Muscle layer of colon (tissue), 2 donors: ENCODE data around the gene CDC6.
A peak's percentile ranks its signal among the peaks of the same experiment; 100 is the strongest.

Experiments
- H3K27ac ChIP-seq: one replicate; pipeline ENCODE4 v1.7.0; 2013; ENCODE audit warnings: low read depth, mild to moderate bottlenecking, low read length, moderate library complexity
- H3K27me3 ChIP-seq, 2 donors: one replicate each; pipeline ENCODE4 v1.7.0; 2013; ENCODE audit warnings: low read length in 2 of 2, mild to moderate bottlenecking in 2 of 2; ENCODE audit not compliant: insufficient read depth in 2 of 2, control insufficient read depth in 1 of 2
- H3K36me3 ChIP-seq: one replicate; pipeline ENCODE4 v1.7.0; 2013; ENCODE audit warnings: mild to moderate bottlenecking, low read length; ENCODE audit not compliant: insufficient read depth
- H3K4me1 ChIP-seq: one replicate; pipeline ENCODE4 v1.7.0; 2013; ENCODE audit warnings: mild to moderate bottlenecking, low read length; ENCODE audit not compliant: insufficient read depth
- H3K4me3 ChIP-seq, 2 donors: one replicate each; pipeline ENCODE4 v1.7.0; 2013; ENCODE audit warnings: low read length in 2 of 2, low read depth in 1 of 2, mild to moderate bottlenecking in 1 of 2, moderate library complexity in 1 of 2
- H3K9ac ChIP-seq: one replicate; pipeline ENCODE4 v1.7.0; 2013; ENCODE audit warnings: low read length
- H3K9me3 ChIP-seq: one replicate; pipeline ENCODE4 v1.7.0; 2013; ENCODE audit warnings: mild to moderate bottlenecking, low read length
- donor health status: abdominal sarcoma.
- donor health status: Adenocarcinoma of cecum.

CDC6 gene

GRCh38 chr17:40320756-40321523, 33.3 kb downstream of the CDC6 start:
- H3K4me3 ChIP-seq: peak overlapping the region; percentile 1 to 83
- no peaks in the 10 kb centered on the region for H3K9me3 ChIP-seq
- H3K27me3 ChIP-seq: no peaks in the 10 kb centered on the region
- H3K9ac ChIP-seq: peak overlapping the region; percentile 33
- H3K36me3 ChIP-seq: no peaks in the 10 kb centered on the region
- H3K27ac ChIP-seq: peak overlapping the region; percentile 96
- H3K4me1 ChIP-seq: peaks cover 87% of the 10 kb centered on the region

GRCh38 chr17:40321524-40321929, 33.8 kb downstream of the CDC6 start:
- Histone ChIP-seq H3K9ac (peak overlapping the region; percentile 33), H3K4me3 (peak overlapping the region; percentile 17 to 83), H3K36me3 (no peaks in the 10 kb centered on the region), H3K4me1 (peaks cover 87% of the 10 kb centered on the region), H3K27ac (peak overlapping the region; percentile 96), H3K9me3 (no peaks in the 10 kb centered on the region), H3K27me3 (no peaks in the 10 kb centered on the region)

GRCh38 chr17:40321961-40322357, 34.3 kb downstream of the CDC6 start:
- peak overlapping the region; percentile 67 for H3K9ac ChIP-seq
- H3K27me3 ChIP-seq: no peaks in the 10 kb centered on the region
- H3K9me3 ChIP-seq: no peaks in the 10 kb centered on the region
- H3K27ac ChIP-seq: peak overlapping the region; percentile 96
- no peaks in the 10 kb centered on the region for H3K36me3 ChIP-seq
- H3K4me1 ChIP-seq: peaks cover 87% of the 10 kb centered on the region
- peak overlapping the region; percentile 17 to 83 for H3K4me3 ChIP-seq

- Histone ChIP-seq H3K9ac (peak overlapping the region; percentile 67), H3K4me1 (peaks cover 87% of the 10 kb centered on the region)
Observed at GRCh38 chr17:40322358-40323315, 35.0 kb downstream of the CDC6 start.

GRCh38 chr17:40323391-40324381, 36.0 kb downstream of the CDC6 start:
- Histone ChIP-seq H3K36me3 (no peaks in the 10 kb centered on the region), H3K9ac (peak overlapping the region; percentile 67), H3K27ac (peak overlapping the region; percentile 96), H3K9me3 (no peaks in the 10 kb centered on the region), H3K27me3 (no peaks in the 10 kb centered on the region), H3K4me3 (peak overlapping the region in 1 of 2 donors; percentile 83), H3K4me1 (peaks cover 96% of the 10 kb centered on the region)

More at GRCh38 chr17:40322358-40323315, 35.0 kb downstream of the CDC6 start:
- no peaks in the 10 kb centered on the region for H3K36me3 ChIP-seq
- H3K27me3 ChIP-seq: no peaks in the 10 kb centered on the region
- no peaks in the 10 kb centered on the region for H3K9me3 ChIP-seq
- H3K4me3 ChIP-seq: peak overlapping the region; percentile 17 to 83
- peak overlapping the region; percentile 96 for H3K27ac ChIP-seq

GRCh38 chr17:40325156-40326013, 37.7 kb downstream of the CDC6 start:
- Histone ChIP-seq H3K36me3 (no peaks in the 10 kb centered on the region), H3K27me3 (no peaks in the 10 kb centered on the region), H3K4me1 (peaks cover 95% of the 10 kb centered on the region), H3K4me3 (no peak overlapping the region), H3K9ac (peak overlapping the region; percentile 9), H3K27ac (peak overlapping the region; percentile 43), H3K9me3 (no peaks in the 10 kb centered on the region)

GRCh38 chr17:40326014-40326831, 38.5 kb downstream of the CDC6 start:
- Histone ChIP-seq H3K4me1 (peaks cover 95% of the 10 kb centered on the region), H3K27me3 (no peaks in the 10 kb centered on the region), H3K9me3 (no peaks in the 10 kb centered on the region), H3K4me3 (no peak overlapping the region), H3K9ac (peak overlapping the region; percentile 9), H3K36me3 (no peaks in the 10 kb centered on the region), H3K27ac (peak overlapping the region; percentile 35)

- H3K9ac ChIP-seq: no peak overlapping the region
Observed at GRCh38 chr17:40326832-40327199, 39.1 kb downstream of the CDC6 start.

GRCh38 chr17:40327244-40327729, 39.6 kb downstream of the CDC6 start:
- Histone ChIP-seq H3K4me3 (no peak overlapping the region), H3K27ac (peak overlapping the region; percentile 41), H3K36me3 (no peaks in the 10 kb centered on the region), H3K27me3 (no peaks in the 10 kb centered on the region), H3K4me1 (peaks cover 95% of the 10 kb centered on the region), H3K9ac (no peak overlapping the region), H3K9me3 (no peaks in the 10 kb centered on the region)

More at GRCh38 chr17:40326832-40327199, 39.1 kb downstream of the CDC6 start:
- H3K4me3 ChIP-seq: no peak overlapping the region
- H3K4me1 ChIP-seq: peaks cover 95% of the 10 kb centered on the region
- H3K36me3 ChIP-seq: no peaks in the 10 kb centered on the region
- H3K27ac ChIP-seq: peak overlapping the region; percentile 35
- H3K9me3 ChIP-seq: no peaks in the 10 kb centered on the region
- no peaks in the 10 kb centered on the region for H3K27me3 ChIP-seq
